Neural crest cell (in vitro differentiated cells): Measurements from ENCODE around the gene SPATA19. TPM values are rescaled to one million over a fixed set of nuclear protein-coding genes. Genes with fewer than 3 reads are reported as not detected.

Experiments
- DNase-seq: peaks from one replicate; pipeline ENCODE4 v3.0.0; 2021; ENCODE audit warnings: low read depth, mixed read lengths, low spot score
- H3K27ac Mint-ChIP-seq: one replicate; pipeline ENCODE4 v1.8.0; 2021; ENCODE audit warnings: mild to moderate bottlenecking, mixed read lengths; ENCODE audit not compliant: unreplicated experiment
- H3K27me3 Mint-ChIP-seq: 2 replicates; pipeline ENCODE4 v1.8.0; 2021; ENCODE audit warnings: low read depth, mild to moderate bottlenecking, mixed read lengths
- H3K36me3 Mint-ChIP-seq: 2 replicates; pipeline ENCODE4 v1.8.0; 2021; ENCODE audit warnings: low read depth, mild to moderate bottlenecking, mixed read lengths
- H3K4me1 Mint-ChIP-seq: 2 replicates; pipeline ENCODE4 v1.8.0; 2021; ENCODE audit warnings: mixed read lengths
- H3K4me3 Mint-ChIP-seq: one replicate; pipeline ENCODE4 v1.8.0; 2021; ENCODE audit warnings: mild to moderate bottlenecking, mixed read lengths
- H3K9me3 Mint-ChIP-seq: 2 replicates; pipeline ENCODE4 v1.8.0; 2021; ENCODE audit warnings: mixed read lengths
- CTCF ChIP-seq: fragments of 200-600 bp; sonication (generic); conservative IDR thresholded peaks from 2 replicates; pipeline ENCODE4 v1.5.0; 2021; ENCODE audit warnings: antibody characterized with exemption, mild to moderate bottlenecking
- total RNA-seq: library from RNA; stranded (reverse); gene quantifications from 2 replicates; pipeline ENCODE4 v1.2.1, GENCODE V29; 2021

SPATA19 gene
- total RNA-seq, 1 donor from 2014 or later = not detected

GRCh38 chr11:133815636-133816035 is 29.7 kb downstream of the SPATA19 start:
- H3K27ac Mint-ChIP-seq = no peak overlapping the region
- H3K27me3 Mint-ChIP-seq = no peaks in the 10 kb centered on the region
- no peaks in the 10 kb centered on the region for H3K36me3 Mint-ChIP-seq
- no peak overlapping the region for H3K4me3 Mint-ChIP-seq
- H3K9me3 Mint-ChIP-seq = peaks cover 3% of the 10 kb centered on the region
- DNase-seq = no peak
- peaks cover 36% of the 10 kb centered on the region for H3K4me1 Mint-ChIP-seq
- TF ChIP-seq CTCF = no peak

DNA sequence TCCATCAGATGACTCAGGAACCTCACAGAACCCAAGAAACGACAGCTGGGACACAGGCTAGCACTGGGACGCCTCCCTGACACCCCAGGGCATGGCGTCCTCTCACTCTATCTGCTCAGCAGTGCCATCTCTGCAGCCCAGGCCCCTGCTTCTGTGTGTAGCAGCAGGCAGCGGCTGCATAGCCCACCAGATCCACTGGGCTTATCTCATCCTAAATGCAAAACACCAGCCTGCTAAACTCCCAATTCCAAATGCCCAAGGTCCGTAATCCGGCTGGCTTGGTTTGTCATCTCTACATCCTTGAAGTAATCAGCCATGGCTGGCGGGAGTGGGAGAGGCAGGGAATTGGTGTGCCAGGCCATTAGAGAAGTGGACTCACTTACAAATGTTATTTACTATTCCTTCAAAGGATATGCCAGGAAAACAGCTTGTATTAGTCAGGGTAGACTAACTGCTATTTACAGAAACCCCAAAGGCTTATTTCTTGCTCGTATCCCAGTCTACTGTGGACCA is 30.7 kb downstream of the SPATA19 start:
- Mint-ChIP-seq H3K36me3 (no peaks in the 10 kb centered on the region), H3K27ac (no peak overlapping the region), H3K4me3 (no peak overlapping the region), H3K9me3 (peaks cover 3% of the 10 kb centered on the region), H3K27me3 (no peaks in the 10 kb centered on the region), H3K4me1 (peaks cover 26% of the 10 kb centered on the region)
- DNase-seq = no peak
- TF ChIP-seq CTCF = no peak

GRCh38 chr11:133811850-133812685 is 33.2 kb downstream of the SPATA19 start:
- Mint-ChIP-seq H3K4me3 (no peak overlapping the region), H3K36me3 (no peaks in the 10 kb centered on the region), H3K27me3 (no peaks in the 10 kb centered on the region), H3K27ac (no peak overlapping the region), H3K9me3 (peaks cover 4% of the 10 kb centered on the region), H3K4me1 (peaks cover 17% of the 10 kb centered on the region)
- no peak for DNase-seq
- no peak for TF ChIP-seq CTCF

DNA sequence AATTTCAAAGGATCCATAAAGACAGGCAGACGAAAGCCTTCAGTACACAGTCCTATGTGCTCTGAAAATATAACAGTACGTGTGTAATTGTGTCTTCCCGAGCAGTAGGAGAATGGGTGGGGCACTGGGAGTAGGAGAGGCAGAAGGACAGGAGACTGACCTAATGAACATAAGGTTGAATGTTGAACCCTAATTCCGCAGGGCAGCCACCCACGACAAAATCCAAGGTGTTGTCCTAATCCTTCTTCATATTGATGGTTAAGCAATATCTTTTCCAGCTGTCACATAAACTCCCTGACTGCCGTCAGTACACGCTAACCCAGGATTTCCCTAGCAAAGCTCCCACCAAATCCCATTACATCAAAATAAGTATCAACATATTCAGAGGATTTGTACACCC is 34.5 kb downstream of the SPATA19 start:
- H3K27me3 Mint-ChIP-seq = no peaks in the 10 kb centered on the region
- no peak overlapping the region for H3K27ac Mint-ChIP-seq
- no peaks in the 10 kb centered on the region for H3K36me3 Mint-ChIP-seq
- no peak for TF ChIP-seq CTCF
- H3K9me3 Mint-ChIP-seq = peaks cover 4% of the 10 kb centered on the region
- peaks cover 11% of the 10 kb centered on the region for H3K4me1 Mint-ChIP-seq
- H3K4me3 Mint-ChIP-seq = no peak overlapping the region
- DNase-seq = no peak

DNA sequence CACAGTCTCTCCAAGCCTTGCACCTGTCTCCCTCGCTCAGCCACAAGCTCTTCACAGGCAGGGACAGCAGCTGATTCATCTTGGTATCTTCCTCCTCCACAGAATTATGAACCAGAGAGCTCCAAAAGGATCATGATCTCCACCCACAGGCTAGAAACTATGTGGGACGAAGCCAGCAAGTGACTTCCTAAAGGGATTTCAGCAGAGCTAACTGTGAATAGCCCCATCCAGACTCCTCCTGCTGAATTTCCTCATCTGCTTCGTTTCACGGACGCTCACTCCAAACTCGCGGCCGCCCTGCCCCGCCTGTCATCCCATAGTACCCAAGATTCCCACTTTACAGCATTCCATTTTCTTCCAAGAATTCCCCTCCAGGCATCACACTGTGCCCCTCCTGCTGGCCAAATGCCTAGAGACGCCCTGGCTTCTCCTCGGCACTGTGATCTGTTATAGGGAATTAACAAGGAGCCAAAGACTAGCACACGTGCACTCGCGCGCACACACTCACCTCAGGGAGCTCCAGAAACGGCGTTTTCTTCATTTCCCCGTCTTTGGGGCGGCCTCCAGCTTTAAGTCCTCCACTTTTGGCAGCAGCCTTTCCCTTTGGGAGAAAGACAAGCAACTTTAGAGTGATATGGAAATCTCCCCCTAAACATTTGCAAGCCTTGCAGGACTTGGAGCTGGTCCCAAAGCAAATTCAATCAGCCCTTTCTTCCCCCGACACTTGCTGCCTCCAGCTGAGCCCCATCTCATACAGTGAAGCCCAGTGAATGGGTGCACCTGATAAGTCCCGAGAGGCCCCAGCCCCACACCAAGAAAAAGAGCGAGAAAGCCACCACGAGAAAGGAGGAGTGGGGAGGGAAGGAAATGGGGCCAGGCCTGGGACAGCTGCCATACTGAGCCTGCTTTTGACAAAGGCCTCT is 35.5 kb downstream of the SPATA19 start:
- no peak overlapping the region for H3K4me3 Mint-ChIP-seq
- DNase-seq = no peak
- no peaks in the 10 kb centered on the region for H3K36me3 Mint-ChIP-seq

More for the DNA sequence above, 35.5 kb downstream of the SPATA19 start:
- Mint-ChIP-seq H3K27me3 (no peaks in the 10 kb centered on the region), H3K9me3 (peaks cover 4% of the 10 kb centered on the region), H3K27ac (no peak overlapping the region), H3K4me1 (peaks cover 12% of the 10 kb centered on the region)
- TF ChIP-seq CTCF = peak; percentile 27
